GM12872 (cell line): ENCODE results near the gene TMCC2.

Experiments
- TF ChIP-seq, protein P1 (sequence below): IDR thresholded peaks from 3 replicates; pipeline ENCODE4 v1.5.1; 2011; ENCODE audit warnings: low read depth, mild to moderate bottlenecking, low read length, moderate library complexity; ENCODE audit not compliant: insufficient read depth

TMCC2 gene

DNA sequence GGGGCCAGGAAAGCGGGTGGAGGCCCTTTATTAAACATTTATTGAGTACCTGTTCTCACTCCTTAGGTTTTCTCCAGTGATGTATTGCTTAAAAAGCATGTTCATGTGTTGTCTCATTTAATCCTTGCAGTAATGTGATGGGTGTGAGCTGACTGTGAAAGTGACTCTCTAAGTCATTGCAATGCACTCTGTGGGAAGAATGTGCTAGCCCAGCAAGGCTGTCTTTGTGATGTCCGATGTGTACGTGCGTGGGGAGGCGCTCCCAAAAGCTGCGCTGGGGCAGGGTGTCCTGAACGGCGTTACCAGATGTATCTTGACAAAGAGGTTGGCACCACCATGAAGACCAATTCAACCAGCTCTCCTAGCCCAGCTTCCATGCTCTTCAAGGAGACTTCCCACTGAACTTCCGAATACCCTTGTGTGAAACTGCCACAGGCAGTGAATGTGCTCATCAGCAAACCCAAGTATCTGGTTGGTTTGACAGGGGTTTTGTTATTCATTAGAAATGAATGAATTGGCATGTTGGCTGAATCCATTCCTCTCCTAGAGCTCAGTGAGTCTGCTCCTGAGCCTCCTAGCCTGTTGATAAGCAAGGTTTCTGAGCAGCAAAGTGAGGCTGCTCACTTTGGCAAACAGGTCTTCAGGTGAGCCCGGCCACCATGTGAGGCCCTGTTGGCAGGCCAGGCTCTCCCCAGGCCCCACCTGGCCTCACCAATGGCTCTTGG lies 65.8 kb downstream of the TMCC2 start:
- TF ChIP-seq, protein P1, sequence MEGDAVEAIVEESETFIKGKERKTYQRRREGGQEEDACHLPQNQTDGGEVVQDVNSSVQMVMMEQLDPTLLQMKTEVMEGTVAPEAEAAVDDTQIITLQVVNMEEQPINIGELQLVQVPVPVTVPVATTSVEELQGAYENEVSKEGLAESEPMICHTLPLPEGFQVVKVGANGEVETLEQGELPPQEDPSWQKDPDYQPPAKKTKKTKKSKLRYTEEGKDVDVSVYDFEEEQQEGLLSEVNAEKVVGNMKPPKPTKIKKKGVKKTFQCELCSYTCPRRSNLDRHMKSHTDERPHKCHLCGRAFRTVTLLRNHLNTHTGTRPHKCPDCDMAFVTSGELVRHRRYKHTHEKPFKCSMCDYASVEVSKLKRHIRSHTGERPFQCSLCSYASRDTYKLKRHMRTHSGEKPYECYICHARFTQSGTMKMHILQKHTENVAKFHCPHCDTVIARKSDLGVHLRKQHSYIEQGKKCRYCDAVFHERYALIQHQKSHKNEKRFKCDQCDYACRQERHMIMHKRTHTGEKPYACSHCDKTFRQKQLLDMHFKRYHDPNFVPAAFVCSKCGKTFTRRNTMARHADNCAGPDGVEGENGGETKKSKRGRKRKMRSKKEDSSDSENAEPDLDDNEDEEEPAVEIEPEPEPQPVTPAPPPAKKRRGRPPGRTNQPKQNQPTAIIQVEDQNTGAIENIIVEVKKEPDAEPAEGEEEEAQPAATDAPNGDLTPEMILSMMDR, result no peak

DNA sequence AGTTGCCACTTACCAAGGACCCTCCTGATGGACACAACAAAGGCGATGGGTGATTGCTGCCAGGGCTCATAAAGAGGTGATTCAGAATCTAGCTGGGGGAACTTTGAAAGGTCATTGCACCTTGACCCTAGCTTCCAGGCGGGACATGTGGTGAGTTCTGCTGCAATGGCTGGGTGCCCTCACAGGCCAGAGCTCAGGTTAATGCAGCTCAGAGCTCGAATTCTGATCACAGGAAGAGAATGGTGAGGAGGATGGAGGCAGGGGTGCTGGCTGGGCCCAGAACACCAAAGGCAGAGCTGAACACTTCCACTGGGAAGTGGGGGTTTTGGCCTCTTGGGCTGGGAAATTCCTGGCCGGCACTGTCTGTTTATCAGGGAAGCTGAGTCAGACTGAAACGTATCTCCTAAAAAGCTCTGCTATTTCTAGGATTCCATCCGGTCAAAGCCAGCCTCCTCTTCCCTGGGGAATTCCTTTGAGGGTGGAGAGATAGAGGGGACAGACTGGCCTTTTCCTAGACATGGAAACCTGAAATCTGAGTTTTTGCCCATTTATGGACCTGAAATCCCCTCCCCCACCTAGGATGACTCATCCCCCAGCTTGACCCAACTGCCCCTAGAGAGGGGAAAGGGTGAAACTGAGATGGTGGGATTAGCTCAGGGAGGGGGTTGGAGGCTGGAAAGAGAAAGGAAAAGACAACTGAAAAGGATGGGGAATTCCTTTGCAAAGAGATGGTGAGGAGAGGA lies 66.6 kb downstream of the TMCC2 start:
- TF ChIP-seq, protein P1, result no peak

DNA sequence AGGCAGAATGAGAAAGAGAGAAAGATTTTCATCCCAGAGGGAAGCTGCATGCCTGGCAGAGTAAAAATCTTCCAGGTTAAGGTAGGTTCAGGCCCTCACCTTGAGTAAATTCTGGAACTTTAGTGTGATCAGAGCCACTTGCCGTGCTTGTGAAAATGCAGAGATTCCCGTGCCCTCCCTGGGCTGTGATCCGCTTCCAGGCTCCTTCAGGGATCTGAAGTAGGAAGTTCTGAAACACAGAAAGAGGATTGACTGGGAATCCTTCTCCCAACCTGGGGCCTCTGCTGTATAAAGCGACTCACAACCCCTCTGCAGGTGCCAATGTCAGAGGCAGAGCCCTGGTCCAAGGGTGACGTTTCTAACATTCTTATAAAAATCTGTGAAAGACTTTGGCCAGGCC lies 67.2 kb downstream of the TMCC2 start:
- TF ChIP-seq, protein P1, result no peak

DNA sequence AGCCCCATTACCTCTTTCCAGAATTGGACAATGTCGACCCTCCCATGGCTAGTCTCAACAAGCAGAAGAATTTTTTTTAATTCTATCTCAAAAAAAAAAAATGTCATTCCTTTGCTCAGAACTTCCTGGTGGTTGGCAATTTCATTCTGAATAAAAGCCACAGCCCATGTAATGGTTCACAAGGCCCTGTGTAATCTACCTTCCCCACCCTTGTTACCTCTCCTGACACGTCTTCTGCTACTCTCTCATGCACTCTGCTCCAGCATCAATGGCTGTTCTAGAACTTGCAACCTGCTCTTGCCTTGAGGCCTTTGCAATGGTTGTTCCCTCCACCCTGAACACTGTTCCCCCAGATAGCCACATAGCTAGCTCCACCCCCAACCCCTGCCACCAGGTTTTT lies 68.4 kb downstream of the TMCC2 start:
- TF ChIP-seq, protein P1, result no peak

DNA sequence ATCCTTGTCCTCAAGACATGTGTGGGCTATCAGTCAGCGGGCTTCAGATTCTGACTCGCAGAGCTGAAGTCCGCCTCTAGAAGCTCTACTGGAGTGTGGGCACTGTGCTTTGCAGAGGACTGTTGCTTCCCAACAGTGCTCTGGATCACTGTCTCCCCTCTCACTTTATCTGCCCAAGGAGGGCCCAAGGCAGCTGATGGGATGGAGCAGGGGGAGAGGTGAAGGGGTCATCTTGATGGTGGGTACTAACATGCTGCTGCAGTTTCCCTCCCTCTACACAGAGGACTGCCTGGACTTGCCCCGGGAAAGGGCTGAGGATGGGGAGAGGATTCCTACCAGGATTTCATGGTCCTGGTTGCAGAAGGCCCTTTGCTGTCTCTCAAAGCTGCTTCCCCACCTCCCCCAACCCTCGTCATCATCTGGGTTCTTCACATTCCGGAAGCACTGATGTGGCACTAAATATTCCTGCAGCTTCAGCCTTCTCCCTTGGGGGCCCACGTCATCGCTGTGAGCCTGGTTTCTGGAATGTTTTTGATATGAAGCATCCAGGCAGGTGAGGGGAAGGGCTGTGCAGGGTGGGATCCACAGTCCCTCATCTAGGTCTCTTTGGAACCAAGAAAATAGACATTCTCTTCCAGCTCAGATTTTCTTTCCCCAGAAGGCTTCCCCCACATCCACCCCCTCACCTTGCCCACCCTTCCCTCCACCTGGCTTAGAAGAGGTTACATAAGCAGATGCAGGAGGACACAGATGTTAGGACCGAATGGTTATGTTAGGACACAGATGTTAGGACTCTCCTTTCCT lies 70.6 kb downstream of the TMCC2 start:
- TF ChIP-seq, protein P1, result no peak

DNA sequence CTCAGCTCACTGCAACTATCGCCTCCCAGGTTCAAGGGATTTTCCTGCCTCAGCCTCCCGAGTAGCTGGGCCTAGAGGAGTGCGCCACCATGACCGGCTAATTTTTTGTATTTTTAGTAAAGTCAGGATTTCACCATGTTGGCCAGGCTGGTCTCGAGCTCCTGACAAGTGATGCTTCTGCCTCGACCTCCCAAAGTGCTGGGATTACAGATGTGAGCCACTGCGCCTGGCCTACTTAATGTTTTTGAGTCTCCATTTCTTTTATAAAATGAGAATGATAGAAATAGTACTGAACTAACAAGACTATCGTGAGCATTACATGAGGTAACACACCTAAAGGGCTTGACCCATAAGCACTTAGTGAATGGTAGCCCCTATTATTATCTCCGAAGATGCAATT lies 72.4 kb downstream of the TMCC2 start:
- TF ChIP-seq, protein P1, result no peak

DNA sequence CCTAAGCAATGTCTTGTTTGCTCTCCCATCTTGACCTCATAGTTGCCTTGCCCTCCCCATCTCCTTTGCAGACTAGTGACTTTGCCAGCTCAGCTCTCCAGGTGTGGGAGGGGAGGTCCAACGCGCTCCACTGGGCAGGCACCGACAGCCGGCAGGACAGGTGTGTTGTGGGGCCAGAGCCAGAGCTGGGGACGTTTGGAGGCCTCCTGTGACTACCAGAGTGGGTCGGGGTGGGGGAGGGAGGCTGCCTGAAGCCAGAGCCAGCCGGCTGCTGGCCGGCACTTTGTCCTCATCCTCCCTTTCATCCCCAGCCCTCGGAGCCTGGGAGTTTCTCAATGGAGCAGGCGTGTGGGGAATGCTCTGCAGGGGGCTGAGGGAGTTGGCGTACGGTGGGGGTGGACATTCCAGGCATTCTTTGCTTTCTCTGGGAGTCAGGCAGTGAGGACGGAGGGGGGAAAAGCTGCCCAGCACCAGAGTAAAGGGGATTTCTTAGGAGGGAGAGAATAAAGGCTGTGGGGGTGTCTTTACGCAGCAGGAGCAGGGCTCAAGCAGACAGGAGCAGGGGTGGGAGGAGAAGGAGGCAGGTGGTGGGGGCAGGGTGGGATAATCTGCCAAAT lies 73.6 kb downstream of the TMCC2 start:
- TF ChIP-seq, protein P1, result no peak
